GM19397 (cell line): Measurements from ENCODE around the gene MS4A4A.

Source experiments
- ATAC-seq: cut with Tn5 transposase; IDR thresholded peaks from one replicate; pipeline ENCODE4 v1.9.1; 2021; ENCODE audit warnings: mild to moderate bottlenecking, moderate library complexity; ENCODE audit not compliant: unreplicated experiment

The MS4A4A gene

DNA sequence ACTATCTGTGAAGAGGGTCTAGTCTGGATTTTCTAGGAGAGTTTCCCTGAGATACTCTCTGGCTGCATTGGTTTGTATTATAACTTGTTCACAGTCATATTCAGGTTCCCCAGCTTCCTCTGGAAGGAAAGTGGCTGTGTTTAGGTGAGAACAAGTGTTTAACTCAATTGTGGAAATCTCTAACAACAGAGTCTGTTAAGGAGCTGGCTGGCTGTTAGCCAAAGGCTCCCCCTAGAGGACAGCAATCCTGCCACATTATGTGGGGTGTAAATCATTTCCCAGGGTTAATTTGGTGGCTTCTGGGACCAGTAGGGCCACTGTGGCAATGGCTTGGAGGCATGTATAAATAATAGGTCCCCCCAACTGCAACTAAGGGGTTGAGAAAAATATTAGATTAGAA lies 65.0 kb downstream of the MS4A4A start:
- no peak for ATAC-seq

DNA sequence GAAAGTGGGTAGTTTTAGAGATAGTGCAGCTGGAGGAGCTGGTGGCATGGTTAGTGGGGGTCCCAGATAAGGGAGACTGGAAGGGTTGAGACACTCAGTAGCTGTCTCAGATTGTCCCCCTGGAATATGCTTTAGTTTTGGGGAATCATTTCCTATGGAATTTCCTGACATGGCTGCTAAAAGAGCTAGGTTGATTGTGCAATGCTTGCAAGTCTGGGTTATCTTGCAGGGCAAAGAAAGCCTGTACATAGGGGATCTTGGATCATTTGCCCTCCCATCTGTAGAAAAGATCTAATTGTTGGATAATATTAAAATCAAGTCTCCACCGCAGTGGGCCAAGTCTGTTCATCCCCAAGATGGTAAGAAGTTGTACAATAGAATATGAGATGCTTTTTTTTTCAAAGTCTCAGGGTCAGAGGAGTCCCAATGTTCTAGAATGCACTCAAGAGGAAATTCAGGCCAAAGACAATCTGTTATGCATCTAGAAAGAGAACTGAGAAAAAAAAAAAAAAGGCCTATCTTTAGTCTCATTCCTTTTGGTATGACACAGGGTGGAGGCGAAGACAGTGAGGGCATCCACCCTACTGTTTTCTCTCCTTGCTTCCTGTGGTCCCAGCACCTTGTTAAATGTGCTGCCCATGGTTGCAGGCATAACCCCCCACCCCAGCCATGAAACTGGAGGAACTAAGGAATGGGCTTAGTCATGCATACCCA lies 66.8 kb downstream of the MS4A4A start:
- ATAC-seq, result no peak

- no peak for ATAC-seq
Observed at GRCh38 chr11:60348116-60348515, 67.7 kb downstream of the MS4A4A start.

DNA sequence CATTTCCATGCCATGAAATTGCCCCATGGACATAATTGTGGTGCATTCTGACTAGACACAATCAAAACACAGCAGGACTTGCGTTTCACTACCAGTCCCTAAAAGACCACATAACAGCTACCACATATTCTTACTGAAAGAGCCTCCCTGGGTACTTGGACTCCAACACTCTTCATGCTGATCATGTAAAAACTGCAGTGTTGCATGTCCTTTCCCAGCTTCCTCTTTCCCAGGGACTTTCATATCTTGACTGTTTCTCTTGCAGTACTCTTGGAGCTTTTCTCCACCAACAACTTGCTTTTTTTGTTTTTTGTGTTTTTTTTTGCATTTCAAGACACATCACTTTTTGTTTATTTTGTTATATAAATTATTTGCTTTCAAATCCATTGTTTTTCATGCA lies 69.5 kb downstream of the MS4A4A start:
- ATAC-seq, result no peak

GRCh38 chr11:60357771-60358170 lies 77.3 kb downstream of the MS4A4A start:
- no peak for ATAC-seq
